Islet precursor cell (in vitro differentiated cells): Measurements from ENCODE around the gene PRSS23.
"Not testable (repeated sequence)": the region's sequence is repeated elsewhere in the genome, so short reads cannot be mapped to it uniquely, and the experiment has no call there.

Experiments used
- DNase-seq: peaks from one replicate; pipeline ENCODE4 v3.0.0-alpha.2; 2018

PRSS23 gene, protein sequence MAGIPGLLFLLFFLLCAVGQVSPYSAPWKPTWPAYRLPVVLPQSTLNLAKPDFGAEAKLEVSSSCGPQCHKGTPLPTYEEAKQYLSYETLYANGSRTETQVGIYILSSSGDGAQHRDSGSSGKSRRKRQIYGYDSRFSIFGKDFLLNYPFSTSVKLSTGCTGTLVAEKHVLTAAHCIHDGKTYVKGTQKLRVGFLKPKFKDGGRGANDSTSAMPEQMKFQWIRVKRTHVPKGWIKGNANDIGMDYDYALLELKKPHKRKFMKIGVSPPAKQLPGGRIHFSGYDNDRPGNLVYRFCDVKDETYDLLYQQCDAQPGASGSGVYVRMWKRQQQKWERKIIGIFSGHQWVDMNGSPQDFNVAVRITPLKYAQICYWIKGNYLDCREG

DNA sequence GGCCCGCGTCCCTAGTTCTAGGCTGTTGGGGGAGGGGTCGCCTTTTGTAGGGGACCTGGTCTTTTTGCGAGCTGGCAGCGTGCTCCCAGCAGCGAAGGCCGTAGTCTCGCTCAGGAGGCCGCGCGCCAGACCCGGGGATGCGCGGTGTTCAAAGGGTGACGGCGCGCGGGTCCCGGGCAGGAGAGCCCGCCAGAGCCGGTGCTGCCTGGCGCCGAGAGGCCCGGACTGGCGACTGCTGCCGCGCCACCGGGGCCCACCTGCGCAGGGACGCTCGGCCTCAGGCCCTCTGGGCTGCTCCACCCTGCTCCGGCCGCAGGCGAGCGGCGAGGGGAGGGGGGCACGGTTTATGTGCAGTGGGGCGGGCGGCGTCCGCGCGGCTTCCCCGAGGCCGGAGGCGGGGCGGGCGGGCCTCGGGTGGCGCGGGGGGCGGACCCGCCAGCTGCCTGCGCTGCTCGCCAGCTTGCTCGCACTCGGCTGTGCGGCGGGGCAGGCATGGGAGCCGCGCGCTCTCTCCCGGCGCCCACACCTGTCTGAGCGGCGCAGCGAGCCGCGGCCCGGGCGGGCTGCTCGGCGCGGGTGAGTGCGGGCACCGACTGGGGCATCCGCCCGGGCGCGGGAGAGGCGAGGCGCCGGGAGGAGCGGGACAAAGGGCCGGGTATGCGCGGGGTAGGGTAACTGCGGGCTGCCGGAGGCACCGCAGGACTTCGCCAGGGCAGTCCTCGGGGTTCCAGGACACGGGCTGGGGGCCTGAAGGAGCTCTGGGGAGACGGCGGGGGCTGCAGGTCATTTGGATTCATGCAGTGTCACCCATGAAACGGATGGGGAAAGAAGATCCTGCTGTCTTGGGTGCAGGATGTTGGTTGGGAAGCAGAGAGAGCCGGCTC is at the start of gene PRSS23:
TSS of gene PRSS23 (plus strand) at position 467 of the 884 bp plus-strand sequence. CDS start 7,102 bp downstream, outside the sequence.
- peak; percentile 93 for DNase-seq

DNA sequence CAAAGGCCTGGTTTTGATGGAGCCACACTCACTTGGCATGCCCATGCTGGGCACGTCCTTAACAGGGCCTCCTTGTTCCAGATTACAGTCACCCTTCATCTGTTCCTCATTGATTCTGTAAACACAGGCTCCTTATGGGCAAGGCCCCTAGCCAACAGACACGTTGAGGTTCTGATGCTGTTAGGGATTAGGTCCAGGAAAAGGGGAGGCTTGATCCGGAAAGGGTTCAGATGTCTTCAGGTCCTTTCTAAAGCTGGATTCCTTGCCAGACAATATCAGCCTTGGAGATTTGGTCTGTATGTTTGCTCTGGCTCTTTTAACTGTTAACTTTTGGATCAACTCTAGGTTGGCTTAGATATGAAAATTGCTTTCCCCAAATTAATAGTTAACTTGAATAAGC is 46.9 kb upstream of the PRSS23 start:
- DNase-seq = no peak

DNA sequence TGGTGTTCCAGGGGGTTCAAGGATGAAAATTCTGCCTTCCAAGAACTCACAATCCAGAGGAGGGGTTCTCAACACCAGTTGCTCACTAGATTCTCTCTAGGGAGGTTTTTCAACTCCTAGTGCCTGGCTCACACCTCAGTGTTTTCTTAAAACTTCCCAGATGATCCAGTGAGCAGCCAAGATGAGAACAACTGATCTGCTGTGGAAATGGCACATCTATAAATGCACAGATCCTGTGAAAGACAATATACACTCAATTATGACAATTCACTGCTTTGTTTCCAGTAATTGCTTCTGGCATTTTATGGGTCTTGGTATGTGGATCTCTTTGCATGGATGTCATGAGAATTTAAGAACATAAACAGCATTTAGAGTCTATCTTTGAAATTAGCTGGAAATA is 45.2 kb upstream of the PRSS23 start:
- no peak for DNase-seq

DNA sequence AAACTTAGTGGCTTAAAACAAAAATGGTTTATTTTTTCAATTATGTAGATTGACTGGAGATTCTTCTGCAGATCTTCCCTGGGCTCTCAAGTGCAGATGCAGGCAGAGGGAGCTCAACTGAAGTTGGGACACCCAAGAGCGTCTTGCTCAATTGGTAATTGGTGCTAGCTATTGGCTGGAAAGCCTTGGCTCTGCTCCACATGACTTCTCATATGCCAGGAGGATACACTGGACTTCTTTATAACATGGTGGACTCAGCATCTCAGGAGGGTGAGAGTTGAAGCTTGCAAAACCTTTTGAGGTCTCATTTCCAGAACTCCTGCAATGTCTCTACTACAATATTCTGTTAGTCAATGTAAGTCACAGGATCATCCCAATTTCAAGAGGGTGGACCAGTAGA is 42.2 kb upstream of the PRSS23 start:
- DNase-seq = no peak

DNA sequence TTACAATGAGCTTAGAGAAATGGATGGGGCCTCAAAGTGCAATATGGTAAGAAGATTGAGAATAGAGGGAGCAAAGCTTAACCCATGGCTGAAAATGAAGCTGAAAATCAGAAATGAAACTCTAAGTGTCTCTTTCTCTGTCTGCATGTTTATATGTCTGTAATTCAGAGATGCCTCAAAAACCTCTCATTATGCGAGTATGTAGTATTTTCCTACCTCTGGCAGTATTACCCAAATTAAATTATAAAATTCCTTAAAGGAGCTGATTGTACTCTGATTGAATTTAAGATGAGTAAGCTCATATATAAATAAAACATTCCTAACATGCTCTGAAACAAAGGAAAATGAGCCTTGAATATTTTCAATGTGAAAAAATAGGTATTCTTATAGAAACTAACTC is 39.8 kb upstream of the PRSS23 start:
- no peak for DNase-seq

DNA sequence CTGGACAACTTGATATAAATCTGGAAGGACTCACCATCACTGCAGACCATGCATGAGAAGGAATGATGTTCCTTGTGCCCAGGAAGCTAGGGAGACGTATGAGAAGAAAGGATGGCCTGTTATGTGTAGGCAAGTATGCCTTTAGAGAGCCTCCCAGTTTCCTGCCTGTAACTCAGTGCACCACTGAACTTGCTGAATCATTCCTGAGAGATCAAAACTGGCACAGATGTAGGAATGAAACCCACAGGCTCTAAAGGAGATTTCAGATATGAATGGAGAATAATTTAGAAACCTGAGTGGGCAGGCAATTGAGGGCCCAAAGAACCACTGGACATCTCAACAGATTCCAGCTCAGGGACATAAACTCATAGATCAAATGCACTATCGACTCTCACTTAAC is 38.4 kb upstream of the PRSS23 start:
- no peak for DNase-seq

DNA sequence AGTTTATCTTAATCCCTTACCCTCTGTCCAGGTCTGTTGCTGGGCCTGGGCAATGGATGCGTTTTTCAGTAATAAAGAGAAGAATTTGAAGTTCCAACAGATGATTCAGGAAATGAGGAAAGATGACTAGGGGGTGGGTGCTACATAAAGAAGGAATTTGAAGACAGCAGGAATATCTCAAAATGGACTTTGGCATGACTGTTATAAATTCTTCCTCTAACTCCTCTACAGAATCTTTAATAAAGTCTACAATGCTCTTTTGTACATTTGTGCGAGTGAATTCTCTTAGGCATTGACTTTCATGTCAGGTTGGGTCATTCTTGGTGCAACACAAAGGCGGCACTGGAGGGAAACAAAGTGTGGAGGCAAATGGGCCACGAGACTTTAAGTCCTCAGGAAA is 35.1 kb upstream of the PRSS23 start:
- no peak for DNase-seq

DNA sequence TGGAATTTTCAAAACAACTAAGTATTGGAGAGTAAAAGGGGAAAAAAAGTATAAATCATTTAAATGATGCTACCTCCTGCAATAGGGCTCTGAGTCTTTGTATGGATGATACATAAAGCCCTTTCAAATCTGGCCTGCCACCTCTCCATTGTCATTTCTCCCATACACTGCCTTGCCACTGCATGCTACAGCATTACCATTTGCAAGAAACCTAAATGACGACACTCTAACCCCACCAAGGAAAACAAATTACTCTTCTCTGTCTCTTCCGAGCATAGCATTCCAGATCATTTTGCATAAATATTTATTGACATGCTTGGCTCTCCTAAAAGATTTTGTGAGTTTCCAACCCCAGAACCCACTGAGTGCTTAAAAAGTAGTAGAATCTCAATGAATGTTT is 34.5 kb upstream of the PRSS23 start:
- no peak for DNase-seq

DNA sequence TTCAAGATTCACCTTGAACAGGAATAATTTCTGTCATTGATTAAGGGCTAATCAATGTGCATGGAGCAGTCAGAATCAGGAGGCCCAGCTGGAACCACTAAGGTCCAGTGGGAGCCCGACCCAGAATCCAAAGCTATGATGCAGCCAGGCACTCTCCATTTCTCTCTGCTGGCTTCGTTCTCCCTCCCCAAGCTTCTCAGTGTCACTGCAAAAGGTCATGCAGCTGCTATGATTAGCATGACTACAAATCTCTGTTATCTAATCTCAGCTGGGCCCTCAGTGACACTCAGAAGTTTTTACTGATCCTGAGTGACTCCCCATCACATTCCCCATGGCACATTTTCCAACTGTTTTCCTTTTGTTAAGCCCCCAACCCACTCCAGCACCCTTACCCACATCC is 31.1 kb upstream of the PRSS23 start:
- no peak for DNase-seq

DNA sequence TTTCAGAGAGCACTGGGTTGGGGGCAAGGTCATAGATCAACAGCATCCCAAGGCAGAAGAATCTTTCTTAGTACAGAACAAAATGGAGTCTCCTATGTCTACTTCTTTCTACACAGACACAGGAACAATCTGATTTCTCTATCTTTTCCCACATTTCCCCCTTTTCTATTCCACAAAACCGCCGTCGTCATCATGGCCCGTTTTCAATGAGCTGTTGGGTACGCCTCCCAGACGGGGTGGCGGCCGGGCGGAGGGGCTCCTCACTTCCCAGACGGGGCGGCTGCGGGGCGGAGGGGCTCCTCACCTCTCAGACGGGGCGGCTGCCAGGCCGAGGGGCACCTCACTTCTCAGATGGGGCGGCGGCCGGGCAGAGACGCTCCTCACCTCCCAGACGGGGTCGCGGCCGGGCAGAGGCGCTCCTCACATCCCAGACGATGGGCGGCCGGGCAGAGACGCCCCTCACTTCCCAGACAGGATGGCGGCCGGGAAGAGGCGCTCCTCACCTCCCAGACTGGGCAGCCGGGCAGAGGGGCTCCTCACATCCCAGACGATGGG is 29.8 kb upstream of the PRSS23 start:
- not testable (repeated sequence) for DNase-seq

DNA sequence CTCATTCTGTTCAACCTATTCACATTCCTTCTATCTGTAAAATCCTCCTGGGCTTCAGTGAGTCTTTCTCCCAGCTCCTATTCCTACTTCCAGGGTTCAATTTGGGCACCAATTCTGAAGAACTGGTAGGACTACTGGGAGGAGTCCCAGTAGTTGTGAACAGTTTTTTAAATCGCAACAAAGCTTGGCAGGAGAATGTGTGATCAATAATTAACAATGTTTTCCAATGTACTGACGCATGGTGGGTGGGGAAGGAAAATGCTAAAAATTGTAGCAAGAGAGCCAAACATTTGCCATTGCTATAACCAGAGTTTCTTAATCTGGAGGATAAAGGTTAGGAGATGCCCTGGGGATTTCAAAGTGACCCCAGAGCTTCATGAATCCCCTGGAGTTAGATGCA is 27.3 kb upstream of the PRSS23 start:
- no peak for DNase-seq

DNA sequence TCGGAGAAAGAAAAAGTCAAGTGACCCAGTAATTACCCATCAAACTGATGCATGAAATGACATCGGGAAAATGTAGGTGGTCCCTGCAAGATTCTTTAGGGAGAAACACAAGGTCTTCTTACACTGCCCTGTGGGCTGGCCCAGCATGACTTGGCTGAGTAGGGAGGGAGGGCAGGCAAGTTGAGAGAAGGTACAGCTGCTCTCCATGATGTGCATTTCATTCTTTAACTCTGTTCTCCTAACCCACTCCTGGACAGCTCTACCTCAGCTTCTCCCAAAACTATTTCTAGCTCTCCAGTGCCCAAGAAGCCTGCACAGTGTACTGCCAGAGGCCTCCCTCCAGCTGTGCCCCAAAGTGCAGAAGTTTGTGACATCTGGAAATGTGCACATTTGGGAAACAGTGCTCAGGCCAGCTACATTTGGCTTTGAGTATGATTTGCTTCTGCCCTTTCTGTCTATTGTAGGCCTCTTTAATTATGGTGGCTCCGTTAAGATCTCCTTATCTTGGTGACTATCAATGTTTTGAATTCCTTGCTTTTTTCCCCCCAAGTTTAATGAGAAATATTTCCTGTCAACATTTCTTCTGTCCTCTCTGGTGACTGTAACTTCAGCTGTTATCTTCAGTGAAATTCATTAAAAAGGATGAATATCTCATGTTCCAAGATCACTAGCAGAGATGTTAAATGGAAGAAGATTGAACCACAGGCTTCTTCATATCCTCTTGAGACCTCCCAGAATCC is 26.7 kb upstream of the PRSS23 start:
- no peak for DNase-seq

DNA sequence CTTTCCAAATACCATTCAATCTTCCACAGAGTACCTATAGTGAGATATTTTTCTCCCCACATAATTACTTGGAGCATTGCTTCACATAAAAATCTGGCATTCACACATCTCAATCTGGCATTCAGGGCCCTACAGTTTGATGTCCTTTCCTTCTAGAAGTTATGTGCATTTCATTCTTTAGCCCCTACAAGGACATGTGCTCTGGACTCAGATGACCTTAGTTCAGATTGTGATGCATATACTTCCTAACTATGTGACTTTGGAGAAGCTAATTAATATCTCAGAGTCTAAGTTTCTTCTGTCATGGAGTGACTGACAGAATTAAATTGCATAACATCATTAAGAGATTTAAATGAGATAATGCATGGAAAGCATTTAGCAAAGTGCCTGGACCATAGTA is 25.9 kb upstream of the PRSS23 start:
- no peak for DNase-seq

DNA sequence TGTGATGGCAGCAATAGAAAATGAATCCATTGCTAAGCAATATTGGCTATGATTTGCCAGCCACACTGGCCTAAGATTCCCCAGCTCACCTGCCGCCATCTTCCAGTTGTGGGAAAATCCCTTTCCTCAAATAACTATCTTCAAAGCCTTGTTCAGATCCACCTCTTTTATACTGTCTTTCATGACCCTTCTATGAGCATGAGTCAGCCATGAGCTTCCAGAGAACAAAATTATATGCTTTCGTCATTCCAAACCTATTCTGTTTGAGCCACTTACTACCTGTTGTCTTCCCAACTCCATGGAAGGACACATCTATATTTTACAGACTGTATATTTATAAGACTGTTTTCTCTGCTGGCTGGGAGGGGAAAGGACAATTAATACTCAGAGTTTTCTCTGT is 25.0 kb upstream of the PRSS23 start:
- DNase-seq = no peak

DNA sequence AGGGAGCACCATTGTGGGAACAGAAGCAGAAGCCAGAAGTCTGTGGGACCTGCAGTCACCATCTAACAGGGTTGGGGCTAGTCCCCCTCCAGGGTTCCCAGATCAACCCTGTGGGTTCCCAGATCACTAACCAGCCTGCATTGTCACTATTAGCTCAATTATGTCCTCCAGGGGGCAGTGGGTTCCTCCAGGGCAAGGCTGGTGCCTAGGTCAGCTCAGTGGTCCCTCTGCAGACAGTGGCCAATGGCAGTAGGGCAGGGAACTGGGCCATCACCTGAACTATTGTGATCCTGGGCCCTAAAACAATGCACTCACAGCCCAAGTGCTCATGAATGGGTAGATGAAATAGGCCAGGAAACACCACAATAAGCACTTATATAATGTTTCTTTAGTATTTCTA is 18.8 kb upstream of the PRSS23 start:
- DNase-seq = no peak

DNA sequence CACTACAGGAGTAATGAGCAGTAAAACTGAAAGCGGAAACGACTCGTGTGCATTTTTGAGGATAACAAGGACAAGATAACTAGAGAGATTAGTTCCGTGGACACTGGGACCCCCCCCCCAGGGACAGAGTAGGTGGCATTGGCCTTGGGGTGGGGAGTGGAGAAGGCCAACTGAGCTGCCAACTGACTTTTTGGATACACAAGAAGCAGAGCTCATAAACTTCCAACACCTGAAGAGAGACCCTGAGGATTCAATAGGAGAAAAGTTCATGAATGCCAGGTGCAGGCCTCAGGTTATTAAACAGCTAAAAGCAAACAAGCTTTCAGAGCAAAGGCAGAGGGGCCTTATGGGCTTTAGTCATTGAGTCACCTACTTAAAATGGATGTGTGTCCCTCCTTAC is 17.6 kb upstream of the PRSS23 start:
- no peak for DNase-seq

DNA sequence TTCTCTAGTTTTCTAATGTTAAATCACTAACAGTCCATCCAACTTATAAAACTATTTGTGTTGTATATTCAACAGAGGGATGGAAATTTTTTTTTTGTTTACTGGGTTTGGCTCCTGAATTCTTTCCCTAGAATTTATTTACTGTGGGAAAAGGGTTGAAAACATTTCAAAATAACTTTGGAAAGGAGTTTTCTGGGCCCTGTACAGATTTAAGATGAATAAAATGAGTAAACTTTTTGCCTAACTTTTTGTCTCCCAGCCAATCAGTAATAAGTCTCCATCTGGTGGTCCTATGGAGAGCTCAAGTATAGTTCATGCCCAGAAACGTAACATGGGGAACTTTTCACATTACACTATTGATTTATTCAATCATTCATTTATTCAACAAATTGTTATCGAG is 16.7 kb upstream of the PRSS23 start:
- DNase-seq = no peak

DNA sequence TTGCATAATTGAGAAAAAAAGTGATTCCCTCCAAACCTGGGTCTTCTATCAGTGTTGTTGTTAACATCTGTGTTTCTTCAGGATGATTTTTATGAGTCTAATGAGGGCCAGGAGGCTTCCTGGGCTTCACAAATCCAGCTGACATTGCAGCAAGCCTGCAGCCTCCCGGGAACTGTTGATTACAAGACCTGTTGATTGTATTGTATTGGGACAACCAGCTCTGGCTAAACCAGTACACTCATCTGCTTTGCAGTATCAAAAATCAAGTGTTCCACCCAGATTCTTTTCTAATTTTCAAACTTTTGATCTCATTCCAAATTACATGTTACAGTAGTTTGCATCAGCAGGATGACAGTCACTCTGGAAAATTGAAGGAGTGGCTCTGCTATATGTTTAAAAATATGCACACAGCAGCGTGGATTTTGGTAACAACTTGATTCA is 16.1 kb upstream of the PRSS23 start:
- no peak for DNase-seq

DNA sequence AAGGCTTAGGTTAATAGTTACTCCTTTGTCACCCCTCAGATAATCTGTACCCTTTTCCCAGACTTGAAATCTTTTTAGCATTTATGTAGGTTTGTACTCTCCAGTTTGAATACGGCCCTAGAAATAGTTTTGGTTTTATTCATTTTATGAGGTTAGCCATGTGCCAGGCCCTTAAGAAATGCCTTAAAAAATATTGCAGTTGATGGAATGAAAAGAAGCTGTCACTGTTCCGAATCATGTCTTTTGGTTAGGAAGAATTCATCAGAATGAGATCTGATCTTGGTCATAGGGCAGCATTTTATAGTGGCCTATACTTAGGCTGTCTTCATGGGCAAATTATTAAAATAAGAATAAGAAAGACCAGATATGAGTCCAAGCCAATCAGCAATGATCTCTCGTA is 14.8 kb upstream of the PRSS23 start:
- DNase-seq = no peak

DNA sequence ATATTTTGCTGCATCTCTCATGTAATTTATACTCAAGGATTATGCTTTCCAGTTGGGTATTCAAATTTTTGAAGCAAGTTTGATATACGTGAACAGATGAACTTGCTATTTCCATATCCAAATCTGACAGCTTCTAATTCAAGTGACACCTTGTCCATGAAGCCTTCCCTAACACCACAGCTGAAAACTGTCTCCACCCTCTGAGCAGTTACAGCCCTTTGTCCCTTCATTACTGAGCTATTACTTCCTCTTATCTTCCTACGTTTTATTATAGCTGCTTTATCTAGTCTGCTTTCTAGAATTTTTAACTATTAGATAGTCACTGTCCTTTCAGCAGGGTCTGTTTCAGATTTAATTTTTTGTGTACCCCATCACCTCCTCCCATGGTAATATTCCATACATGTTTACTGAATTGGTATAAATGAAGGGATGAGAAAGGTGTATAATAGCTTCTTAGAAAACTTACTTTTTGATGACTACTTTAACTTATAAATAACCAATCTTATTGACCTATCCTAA is 13.3 kb upstream of the PRSS23 start:
- no peak for DNase-seq

DNA sequence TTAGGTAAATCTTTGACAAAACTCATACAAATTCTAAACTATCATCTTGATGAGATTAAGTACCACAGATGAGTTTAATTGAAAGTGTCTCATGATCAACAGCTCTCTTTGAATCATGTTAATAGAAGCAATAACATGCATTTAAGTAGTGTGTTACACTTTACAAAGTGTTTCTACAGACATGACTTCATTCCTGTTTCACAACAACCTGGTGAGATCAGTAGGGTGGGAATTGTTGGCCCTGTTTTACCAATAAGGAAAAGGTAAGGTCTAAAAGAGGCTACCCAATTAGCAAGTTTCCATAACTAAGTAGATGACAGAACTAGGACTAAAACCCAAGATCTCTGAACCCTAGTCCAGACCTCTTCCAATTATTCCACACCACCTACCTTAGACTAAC is 12.7 kb upstream of the PRSS23 start:
- no peak for DNase-seq

DNA sequence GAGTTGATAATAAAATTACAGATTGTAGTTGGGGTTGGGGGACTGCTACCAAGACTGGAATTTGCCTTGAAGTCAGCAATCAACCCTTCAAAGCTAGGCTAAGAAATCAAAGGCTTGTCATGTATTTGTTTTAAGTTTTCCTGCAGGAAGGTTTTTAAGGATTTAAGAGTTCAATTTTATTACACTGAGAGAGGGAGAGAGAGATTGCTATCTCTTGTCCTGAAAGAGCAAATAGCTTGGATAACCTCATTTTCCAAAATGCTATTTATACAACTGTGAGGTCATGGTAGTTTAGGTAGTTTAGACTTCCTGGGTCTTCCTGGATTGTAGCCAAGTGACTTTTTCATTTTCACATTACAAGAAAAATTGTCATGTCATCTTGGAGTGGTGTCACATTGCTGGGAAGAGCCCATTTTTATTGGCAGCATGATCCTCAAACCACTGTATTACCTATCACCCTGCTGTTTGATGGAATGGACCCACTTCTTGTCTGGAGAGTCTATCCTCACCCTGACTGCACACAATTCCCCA is 10.1 kb upstream of the PRSS23 start:
- DNase-seq = no peak
